ENCODE data around the gene MPPE1. TPM values are rescaled to one million over a fixed set of nuclear protein-coding genes. Genes with fewer than 3 reads are reported as not detected.

Gene MPPE1, protein sequence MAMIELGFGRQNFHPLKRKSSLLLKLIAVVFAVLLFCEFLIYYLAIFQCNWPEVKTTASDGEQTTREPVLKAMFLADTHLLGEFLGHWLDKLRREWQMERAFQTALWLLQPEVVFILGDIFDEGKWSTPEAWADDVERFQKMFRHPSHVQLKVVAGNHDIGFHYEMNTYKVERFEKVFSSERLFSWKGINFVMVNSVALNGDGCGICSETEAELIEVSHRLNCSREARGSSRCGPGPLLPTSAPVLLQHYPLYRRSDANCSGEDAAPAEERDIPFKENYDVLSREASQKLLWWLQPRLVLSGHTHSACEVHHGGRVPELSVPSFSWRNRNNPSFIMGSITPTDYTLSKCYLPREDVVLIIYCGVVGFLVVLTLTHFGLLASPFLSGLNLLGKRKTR
- total RNA-seq (2014; rRNA removed; shearing (Covaris generic)) = 7.8 and 11.3 TPM in 2 replicates

DNA sequence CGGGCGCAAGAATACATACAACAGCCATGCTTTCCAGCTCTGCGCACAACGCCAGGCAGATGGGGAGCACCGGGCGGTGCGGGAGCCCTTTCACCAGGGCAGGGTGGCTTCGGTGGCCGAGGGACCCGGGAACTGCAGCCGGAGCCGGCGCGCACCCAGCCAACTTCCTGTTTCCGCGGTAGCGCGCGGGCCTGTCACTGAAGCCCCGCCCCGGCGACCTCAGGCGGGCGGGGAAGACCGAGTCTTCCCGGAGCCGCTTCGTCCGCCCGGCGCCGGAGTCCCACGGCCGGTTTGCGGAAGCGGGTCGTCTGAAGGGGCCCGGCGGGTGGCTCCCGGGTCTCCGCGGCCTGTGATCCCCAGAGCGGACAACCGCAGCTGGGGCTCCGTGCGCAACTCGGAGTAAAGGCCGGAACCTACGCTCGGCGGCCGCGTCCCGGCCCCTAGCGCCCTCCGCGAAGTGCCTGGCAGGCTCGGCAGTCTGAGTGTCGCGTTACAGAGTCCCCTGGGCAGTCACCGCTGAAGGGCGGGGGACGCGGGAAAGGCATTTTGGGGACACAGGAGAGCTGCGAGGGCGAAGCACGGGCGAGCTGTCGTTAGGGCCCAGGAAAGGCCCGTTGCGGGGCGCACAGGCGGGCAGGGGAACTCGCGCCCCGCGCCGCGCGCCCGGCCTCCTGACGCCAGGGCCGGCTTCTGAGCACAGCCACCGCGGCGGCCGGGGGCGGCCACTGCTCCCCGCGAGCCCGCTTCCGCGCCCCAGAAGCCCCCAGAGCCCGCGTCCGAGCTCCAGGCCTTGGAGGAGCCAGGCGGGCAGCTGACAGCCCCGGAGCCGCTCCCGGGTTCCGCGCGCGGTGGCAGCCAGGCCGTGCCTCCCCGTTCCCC is at the start of gene MPPE1:
TSS of gene MPPE1 (minus strand) at position 136 of the 879 bp plus-strand sequence. CDS start 11,053 bp downstream, outside the sequence.

DNA sequence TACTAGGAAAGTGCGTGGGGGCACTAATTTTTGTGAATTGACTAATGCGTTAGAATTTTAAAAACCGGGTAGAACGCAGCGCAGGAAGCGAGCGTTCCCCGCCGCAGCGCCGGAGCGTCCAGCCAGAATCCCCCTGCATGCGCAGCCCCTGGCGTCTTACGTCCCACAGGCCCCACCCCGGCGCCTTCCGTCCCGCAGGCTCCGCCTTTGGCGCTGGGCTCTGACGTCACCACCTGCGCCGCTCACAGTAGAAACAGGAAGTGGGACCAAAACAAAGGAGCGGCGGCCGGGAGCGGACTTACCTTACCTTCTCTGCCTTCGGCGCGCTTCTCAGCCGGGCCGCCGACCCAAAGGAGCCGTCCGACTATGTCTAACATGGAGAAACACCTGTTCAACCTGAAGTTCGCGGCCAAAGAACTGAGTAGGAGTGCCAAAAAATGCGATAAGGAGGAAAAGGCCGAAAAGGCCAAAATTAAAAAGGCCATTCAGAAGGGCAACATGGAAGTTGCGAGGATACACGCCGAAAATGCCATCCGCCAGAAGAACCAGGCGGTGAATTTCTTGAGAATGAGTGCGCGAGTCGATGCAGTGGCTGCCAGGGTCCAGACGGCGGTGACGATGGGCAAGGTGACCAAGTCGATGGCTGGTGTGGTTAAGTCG is 56.8 kb downstream of the MPPE1 start, which contains the start of gene CHMP1B:
TSS of gene CHMP1B (plus strand) at position 268 of the 660 bp plus-strand sequence. CDS start at position 367, 99 bp downstream.

Other genes starting within 250 kb of the MPPE1 start
- 1.5 and 2.3 TPM in 2 replicates for gene GNAL, start 219.1 kb downstream of the MPPE1 start, total RNA-seq (2014; rRNA removed; shearing (Covaris generic))
- 50.1 and 56.1 TPM in 2 replicates for gene CHMP1B, start 56.9 kb downstream of the MPPE1 start, total RNA-seq (2014; rRNA removed; shearing (Covaris generic))
- gene IMPA2, start 73.2 kb upstream of the MPPE1 start, total RNA-seq (2014; rRNA removed; shearing (Covaris generic)) = 22.5 and 28.7 TPM in 2 replicates
- gene ANKRD62, start 185.5 kb upstream of the MPPE1 start, total RNA-seq (2014; rRNA removed; shearing (Covaris generic)) = not detected in 2 replicates